ENCODE data around the gene GPR160. TPM values are rescaled to one million over a fixed set of nuclear protein-coding genes. Genes with fewer than 3 reads are reported as not detected.

Gene GPR160
- polyA plus RNA-seq, 4 donors, result 48.6 to 358 (median 55.8) TPM

Other genes starting within 250 kb of the GPR160 start
- gene LRRIQ4, start 225.1 kb upstream of the GPR160 start, polyA plus RNA-seq, result under 1 TPM in 1 of 4 donors, not detected in 3; 0.13 TPM
- gene LRRC34, start 225.1 kb upstream of the GPR160 start, polyA plus RNA-seq, result 1 to 10 TPM in 2 of 4 donors, under 1 TPM in 1, not detected in 1; 0.94 to 2.2 (median 1.2) TPM
- gene LRRC31, start 168.1 kb upstream of the GPR160 start, polyA plus RNA-seq, result 10 to 100 TPM in 2 of 4 donors, 1 to 10 TPM in 2; 6.8 to 26.4 (median 14.6) TPM
- gene SAMD7, start 126.4 kb upstream of the GPR160 start, polyA plus RNA-seq, result not detected
- 10 to 100 TPM; 38.7 to 96.7 (median 60.1) TPM for gene SEC62, start 71.2 kb upstream of the GPR160 start, polyA plus RNA-seq
- gene PHC3, start 143.7 kb downstream of the GPR160 start, polyA plus RNA-seq, result 10 to 100 TPM in 1 of 4 donors, 1 to 10 TPM in 3; 2.5 to 30.4 (median 4.3) TPM
- 10 to 100 TPM; 13.2 to 28.2 (median 14.7) TPM for gene PRKCI, start 184.4 kb downstream of the GPR160 start, polyA plus RNA-seq

Data from small intestine (tissue), 4 donors.